ENCODE results near the gene PPY.
"Not testable (repeated sequence)": the region's sequence is repeated elsewhere in the genome, so short reads cannot be mapped to it uniquely, and the experiment has no call there.

Gene PPY

DNA sequence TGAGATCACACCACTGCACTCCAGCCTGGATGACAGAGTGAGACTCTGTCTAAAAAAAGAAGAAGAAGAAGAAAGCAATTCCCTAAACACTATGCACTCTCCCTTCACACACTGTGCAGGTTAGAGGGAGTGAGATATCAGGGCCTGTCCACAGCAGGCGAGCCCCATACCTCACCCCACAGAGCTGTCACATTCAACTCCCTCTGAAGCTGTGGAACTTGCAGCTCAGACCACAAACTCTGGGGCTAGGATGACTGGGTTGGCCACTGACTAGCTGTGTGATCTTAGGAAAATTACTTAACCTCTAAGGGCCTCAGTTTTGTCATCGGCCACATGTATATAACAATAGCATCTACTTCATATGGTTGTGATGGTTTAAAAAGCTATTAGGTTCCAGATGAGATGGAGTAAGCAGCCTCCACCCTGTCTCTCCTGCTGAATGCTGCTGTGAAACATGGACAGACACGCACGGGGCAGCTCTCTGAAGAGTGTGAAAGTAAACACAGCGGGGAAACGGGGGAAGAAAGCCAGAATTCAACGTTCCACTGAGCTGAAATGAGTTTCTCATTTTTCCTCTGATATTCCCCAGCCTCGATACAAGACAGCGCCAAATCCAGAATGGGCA is 25.1 kb upstream of the PPY start:
- in situ Hi-C loops (cut with HindIII; ENCODE audit: low sequenced_read_pairs), result no loop called here

DNA sequence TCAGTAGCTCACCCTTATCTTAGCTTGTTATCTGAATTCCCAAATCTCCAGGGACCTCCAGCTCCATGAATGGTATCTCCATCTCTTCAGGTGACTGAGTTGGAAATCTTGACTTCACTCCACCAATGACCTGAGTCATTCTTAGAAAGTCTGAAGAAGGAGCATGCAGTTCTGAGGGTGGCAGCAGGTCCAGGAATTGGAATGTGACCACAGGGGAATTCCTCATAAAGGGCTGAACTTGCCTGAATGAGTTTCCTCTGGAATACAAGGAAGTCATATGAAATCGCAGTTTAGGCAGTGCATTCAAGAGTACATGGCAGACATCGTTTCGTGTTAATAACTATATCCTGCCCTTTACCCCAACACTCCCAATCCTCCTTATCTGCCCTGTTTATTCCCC is 24.0 kb upstream of the PPY start:
- in situ Hi-C loops (cut with HindIII; ENCODE audit: low sequenced_read_pairs), result no loop called here

DNA sequence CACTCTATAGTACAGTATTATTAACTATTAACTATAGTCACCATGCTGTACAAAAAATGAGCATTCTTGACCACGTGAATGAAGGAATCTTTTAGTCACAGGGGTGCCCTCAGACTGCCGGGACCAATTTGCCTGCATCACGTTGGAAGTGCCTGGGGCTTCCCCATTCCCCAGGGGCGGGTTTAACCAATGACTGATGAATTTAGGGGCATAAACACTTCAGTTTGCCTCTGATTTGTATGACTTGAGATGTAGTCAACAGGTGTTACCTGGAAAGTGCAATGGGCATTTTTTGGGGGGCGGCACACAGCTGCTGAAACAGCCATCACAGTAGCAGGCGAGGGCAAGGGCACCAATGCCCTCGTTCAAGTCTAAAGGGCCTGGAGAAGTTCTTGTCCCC is 20.2 kb upstream of the PPY start:
- in situ Hi-C loops (cut with HindIII; ENCODE audit: low sequenced_read_pairs), result no loop called here

DNA sequence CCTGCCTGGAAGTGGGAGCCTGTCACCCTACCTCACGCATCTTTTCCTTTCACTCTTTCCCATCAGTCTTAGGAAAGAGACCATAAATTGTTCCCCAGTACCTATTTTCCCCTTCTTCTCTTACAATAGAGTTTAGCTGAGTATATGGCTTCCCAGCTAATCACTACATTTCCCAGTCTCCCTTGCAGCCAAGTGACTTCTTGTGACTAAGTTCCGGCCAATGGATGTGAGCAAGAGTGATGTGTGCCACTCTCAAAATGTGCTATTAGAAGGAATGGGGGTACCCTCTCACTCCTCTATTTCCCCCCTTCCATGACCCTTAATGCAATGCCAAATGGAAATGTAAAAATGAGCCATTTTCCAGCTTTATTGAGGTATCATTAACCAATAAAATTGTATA is 19.7 kb upstream of the PPY start:
- in situ Hi-C loops (cut with HindIII; ENCODE audit: low sequenced_read_pairs), result no loop called here

DNA sequence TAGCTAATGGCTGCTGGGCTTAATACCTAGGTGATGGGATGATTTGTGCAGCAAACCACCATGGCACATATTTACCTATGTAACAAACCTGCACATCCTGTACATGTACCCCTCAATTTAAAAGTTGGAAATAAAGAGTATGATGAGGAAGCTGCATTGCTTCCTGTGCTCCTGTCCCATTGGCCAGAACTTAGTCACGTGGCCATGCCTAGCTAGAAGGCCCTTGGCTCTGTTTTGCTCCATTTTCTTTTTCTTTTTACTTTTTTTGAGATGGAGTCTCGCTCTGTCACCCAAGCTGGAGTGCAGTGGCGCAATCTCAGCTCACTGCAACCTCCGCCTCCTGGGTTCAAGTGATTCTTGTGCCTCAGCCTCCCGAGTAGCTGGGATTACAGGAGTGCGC is 19.0 kb upstream of the PPY start:
- in situ Hi-C loops (cut with HindIII; ENCODE audit: low sequenced_read_pairs), result not testable (repeated sequence)

DNA sequence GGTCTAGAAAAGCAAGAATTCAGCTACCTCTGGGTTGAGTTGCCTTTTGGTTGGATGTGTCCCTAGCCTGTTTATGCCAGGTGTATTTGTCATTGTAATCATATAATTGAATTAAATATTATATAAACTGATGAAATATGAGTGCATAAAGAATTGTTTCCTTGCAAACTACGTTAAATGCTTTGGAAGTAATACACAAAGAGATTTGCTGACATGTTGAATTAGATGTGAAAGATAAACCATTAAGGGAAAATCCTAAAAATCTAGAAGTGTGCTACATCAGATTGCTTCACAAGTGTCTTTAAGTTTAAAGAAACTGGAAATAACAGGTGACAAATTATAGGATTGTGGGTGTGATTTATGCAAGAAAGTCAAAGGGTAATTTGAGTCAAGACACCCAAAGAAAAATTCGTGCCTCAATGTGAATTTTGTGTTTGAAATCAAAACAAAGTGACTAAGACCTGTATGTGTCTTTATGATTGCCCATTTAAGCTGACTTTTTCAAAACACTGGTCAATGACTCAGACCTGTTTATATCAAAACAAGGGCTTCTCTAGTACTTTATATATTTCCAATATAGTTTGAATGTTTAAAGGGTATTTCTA is 16.6 kb upstream of the PPY start:
- in situ Hi-C loops (cut with HindIII; ENCODE audit: low sequenced_read_pairs), result no loop called here

DNA sequence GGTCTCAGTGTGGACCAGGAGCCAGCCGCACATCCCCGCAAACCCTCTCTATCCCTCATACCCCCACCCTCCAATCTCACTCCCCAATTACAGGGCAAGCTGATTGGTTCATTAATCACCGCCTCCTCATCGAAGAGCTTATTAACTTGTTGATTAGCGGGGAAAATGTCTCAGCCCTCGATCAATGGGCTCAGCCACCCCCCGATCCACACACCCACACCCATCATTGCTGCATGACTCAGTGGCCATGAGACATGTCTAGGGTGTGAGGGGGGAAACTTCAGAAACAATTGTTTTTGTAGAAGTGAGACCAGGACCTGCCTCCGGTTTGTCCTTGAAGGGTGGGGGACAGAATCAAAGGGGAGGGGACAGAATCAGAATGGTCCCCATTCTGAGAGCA is 13.9 kb upstream of the PPY start:
- in situ Hi-C loops (cut with HindIII; ENCODE audit: low sequenced_read_pairs), result no loop called here

DNA sequence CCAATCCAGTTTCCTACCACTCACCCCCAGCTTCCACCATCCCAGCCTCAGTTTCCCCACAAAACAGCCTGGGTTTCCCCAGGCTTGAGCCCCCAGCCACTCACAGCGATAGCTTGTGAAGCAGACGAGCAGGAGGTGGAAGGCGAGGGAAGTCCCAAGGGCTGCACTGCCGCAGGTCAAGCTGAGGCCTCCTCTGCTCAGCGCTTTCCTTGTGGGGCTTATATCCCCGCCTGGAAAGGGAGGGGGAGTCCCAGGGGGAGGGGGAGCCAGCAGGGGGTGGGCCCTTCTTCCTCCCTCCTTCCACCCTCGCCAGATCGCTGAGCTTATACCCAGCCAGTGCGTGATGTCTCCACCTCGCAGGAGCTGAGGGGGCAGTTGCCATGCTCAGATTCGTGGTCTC is 11.5 kb upstream of the PPY start, which contains the start of gene PYY:
Gene PYY, minus strand, starts transcription at position 195 of the 400 bp plus-strand sequence. CDS start 457 bp downstream, outside the sequence.
- in situ Hi-C loops (cut with HindIII; ENCODE audit: low sequenced_read_pairs), result no loop called here

DNA sequence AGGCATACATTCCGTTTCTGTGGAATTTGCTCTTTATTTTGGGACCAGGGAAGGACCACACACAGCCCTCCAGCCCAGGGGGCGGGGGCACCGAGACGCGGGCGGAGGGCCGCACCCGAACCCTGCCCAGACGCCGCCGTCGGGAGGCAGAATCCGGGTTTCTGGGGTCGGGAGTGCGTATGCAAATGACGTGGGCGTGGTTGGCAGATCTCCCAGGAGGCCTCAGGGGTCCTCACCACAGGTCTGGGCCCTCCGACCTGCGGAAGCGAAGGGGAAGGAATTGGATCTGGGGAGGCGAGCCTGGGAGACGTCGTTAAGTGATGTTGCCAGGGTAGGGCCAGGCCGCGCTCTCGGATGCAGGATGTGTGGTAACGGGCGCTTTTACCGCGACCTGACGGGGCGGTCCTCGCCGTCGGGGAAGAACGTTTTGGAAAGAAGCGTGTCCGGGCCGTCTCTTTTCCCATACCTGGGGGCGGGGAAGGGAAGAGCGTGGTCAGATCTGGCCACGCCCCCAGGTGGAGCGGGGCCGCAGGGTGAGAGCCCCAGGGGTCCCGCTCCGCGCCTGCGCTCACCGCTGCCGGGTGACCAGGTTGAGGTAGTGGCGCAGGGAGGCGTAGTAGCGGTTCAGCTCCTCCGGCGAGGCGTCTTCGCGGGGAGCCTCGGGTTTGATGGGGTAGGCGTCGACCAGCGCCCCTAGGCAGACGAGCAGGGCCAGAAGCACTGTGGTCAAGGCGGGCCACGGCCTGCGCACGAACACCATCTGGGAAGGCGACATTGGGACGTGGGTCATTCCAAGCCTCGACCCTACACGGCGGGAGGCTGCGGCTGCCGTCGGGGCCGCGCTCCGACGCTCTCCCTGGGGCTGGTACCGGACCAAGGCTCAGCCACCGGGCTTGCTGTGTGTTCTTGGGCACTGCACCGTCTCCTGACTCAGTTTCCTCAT is 10.7 kb upstream of the PPY start:
- in situ Hi-C loops (cut with HindIII; ENCODE audit: low sequenced_read_pairs), result no loop called here

DNA sequence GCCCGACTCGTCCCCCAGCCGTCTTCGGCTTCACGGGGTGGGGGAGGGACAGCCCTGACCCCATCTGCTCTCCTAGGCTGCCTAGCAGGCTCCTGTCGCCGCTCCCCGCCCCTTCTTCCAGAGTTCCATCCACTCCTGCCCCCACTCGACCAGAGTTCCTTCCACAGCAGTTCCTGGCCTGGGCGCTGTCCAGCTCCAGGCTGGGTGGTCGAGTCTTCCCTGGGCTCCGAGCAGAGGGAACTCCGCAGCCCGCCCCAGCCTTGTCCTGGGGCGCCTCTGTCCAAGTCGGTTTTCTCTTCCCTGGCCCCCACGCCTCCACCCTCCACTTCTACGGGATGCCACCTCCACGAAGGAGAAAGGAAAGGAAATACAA is 10.1 kb upstream of the PPY start:
- in situ Hi-C loops (cut with HindIII; ENCODE audit: low sequenced_read_pairs), result no loop called here

DNA sequence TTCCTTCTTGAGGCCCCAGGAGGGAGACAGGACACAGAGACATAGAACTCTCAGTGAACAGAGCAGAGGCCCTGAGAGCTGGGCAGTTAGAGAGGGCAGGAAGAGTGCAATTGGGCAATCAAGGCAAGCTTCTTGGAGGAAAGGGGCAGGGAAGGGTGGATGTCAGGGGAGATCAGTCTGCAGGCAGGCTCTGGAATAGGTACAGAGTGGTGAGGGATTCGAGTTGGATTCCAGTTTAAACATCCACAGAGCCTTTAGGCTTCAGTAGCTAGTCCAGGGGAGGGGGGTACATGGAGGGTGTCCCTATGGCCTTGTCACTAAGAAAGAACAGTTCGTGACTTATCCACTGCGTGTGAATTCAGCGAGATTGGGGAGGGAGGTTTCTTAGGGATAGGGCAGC is 9.5 kb upstream of the PPY start:
- in situ Hi-C loops (cut with HindIII; ENCODE audit: low sequenced_read_pairs), result no loop called here

DNA sequence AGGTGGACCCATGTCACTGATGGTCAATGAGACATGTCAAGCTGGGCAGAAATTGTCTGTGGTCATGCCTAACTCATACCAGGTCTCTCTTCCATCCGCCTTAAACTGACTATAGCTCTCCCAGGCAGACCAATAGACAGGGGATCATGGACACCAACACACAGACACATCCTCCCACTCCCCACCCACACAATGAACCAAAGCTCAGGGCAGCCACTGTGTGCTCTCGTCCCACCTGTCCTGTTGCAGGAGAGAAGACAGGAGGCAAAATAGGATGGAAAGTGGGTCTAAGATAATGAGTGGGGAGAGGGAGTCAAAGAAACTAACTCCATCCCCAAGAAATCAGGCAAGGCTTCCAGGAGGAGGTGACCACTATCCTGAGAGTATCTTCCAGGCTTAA is 8.3 kb upstream of the PPY start:
- in situ Hi-C loops (cut with HindIII; ENCODE audit: low sequenced_read_pairs), result no loop called here

DNA sequence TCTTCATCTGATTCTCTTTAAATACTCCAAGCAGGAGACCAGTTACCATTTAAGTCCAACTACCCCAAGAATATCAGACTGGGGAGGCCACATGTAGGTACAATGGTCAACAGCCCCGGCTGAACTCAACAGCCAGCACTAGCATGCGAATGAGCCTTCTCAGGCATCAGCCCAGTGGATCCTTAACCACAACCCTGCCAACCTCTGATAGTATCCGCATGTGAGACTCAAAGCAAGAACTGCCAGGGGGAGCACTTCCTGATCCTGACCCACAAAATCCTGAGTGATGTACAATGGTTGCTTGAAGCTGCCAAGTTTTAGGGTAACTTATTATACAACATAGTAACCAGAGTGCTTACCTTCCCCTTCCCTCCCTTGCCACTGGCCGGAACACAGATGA is 7.5 kb upstream of the PPY start:
- in situ Hi-C loops (cut with HindIII; ENCODE audit: low sequenced_read_pairs), result no loop called here

DNA sequence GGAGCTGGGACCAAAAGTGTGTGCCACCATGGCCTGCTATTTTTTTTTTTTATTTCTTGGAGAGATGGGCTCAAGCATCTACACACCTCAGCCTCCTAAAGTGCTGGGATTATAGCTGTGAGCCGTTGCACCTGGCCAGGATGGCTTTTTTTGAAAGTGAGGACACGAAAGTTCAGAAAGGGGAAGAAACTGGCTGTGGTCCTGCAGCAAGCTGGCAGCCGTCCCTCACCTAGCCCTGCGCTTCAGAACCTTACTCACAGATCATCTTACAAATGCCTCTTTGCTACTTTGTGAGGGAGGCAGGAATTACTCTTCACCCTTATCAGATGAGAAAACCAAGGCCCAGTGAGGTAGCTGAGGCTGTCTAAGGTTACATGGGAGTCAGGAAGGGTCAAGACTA is 4.5 kb upstream of the PPY start:
- in situ Hi-C loops (cut with HindIII; ENCODE audit: low sequenced_read_pairs), result no loop called here

DNA sequence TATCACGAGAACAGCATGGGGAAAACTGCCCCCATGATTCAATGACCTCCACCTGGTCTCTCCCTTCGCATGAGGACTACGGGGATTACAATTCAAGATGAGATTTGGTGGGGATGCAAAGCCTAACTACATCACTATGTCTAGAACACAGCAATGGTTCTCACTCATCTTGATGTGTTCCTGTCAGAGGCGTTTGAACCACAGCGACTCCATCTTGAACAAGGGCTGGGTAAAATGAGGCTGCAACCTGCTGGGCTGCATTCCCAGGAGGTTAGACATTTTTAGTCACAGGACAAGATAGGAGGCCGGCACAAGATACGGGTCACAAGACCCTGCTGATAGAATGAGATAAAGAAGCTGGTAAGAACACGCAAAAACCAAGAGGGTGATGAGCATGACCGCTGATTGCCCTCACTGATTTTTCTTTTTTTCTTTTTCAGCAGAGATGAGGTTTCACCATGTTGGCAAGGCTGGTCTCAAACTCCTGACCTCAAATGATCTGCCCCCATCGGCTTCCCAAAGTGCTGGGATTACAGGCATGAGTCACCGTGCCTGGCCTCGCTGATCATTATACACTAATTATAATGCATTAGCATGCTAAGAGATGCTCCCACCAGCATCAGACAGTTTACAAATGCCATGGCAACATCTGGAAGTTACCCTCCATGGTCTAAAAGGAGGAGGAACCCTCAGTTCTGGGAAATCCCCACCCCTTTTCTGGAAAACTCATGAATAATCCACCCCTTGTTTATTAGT is 3.0 kb upstream of the PPY start:
- in situ Hi-C loops (cut with HindIII; ENCODE audit: low sequenced_read_pairs), result no loop called here

DNA sequence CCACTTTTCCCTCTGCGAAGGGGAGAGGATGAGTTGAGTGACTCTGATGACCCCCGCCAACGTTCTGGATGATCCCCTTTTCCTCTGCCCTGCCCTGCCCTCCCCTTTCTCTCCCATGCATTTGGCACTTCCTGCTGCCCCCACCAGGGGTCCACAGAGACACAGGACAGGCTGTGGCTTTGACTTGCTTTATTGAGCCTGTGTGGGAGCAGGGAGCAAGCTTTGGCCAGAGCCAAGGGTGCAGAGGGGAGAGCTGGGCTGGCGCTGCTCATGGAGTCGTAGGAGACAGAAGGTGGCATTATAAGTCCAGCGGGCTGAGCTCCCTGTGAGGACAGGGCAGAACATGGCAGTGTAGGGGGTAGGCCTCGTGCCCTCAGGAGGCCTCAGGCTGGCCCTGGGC is 1.6 kb downstream of the PPY start:
- in situ Hi-C loops (cut with HindIII; ENCODE audit: low sequenced_read_pairs), result no loop called here

DNA sequence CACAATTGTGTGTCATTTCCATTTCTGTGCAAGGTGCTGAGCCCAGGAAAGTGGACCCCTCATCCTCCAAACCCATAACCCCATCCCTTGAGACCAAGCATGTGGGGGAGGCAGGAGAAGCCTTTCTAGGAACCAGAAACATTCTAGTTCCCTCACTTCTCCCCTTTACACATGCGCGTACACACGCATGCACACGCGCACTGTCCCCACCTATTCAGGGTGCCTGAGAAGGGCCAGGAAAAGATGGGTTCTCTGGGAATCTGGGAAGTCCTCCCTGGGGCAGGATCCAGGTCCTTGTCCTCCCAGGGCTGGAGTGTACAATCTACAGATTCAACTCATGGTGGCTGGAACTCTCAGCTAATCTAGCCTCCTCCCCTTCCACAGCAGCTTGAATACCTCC is 2.4 kb downstream of the PPY start:
- in situ Hi-C loops (cut with HindIII; ENCODE audit: low sequenced_read_pairs), result no loop called here

DNA sequence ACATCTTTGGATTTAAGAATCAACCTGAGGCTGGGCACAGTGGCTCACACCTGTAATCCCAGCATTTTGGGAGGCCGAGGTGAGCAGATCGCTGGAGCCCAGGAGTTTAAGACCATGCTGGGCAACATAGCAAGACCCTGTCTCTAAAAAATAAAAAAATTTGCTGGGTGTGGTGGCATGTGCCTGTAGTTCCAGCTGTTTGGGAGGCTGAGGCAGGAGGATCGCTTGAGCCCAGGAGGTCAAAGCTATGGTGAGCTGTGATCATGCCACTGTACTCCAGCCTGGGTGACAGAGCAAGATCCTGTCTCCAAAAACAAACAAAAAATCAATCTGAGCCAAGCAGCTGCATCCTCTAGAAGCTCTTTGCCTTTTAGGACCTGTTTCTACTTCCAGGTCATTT is 2.8 kb downstream of the PPY start:
- in situ Hi-C loops (cut with HindIII; ENCODE audit: low sequenced_read_pairs), result not testable (repeated sequence)

DNA sequence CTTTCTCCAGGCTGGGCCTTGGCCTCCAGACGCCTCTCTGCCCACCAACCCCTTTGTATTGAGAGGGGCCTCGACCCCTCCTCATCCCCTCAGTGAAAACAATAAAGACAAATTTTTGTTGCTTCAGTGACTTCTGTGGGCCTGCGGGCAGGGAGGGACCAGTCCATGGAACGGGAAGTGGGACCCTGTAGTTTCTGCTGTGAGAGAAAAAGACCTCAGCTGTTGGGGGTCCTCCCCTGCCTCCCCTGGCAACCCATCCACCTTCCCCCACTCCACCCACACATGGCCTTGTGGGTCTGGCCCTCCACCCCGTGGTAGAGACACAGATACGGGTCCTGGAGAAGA is 3.5 kb downstream of the PPY start:
- in situ Hi-C loops (cut with HindIII; ENCODE audit: low sequenced_read_pairs), result no loop called here

DNA sequence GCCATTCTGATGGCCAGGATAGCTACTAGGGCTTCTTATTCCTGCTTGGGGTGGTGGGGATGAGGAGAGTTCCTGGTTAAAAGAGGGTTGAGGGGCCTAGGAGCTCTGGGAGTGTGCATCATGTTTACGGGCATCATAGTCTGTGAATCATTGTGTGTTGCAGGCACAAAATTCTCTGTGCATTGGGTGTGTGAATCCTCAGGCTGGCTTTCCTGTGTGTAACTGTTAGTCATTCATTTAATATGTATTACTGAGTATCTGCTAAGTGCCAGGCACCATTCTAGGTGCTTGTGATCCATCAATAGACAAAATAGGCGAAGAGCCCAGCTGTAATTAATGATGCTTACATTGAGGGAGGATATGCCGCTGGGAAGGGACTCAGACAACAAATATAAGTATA is 5.8 kb downstream of the PPY start:
- in situ Hi-C loops (cut with HindIII; ENCODE audit: low sequenced_read_pairs), result no loop called here

DNA sequence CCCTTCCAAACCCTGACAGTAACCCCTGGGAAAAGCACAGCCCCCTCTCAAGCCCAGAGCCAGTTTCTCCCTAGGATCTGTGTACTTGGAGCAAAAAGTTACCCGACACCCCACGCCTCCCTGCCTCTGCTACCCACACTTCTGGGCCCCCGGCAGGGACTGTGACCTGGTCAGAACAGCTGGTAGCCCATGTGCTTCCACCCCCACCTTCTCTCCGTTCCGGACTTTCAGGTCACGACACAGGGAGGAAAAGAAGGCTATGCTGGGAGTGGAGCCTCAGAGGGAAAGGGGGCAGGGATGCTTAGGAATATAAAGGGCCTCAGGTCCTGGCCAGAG is 6.4 kb downstream of the PPY start:
- in situ Hi-C loops (cut with HindIII; ENCODE audit: low sequenced_read_pairs), result no loop called here
